ENCODE data around the gene NCBP2.
"Not testable (repeated sequence)": the region's sequence is repeated elsewhere in the genome, so short reads cannot be mapped to it uniquely, and the experiment has no call there.

Gene NCBP2

DNA sequence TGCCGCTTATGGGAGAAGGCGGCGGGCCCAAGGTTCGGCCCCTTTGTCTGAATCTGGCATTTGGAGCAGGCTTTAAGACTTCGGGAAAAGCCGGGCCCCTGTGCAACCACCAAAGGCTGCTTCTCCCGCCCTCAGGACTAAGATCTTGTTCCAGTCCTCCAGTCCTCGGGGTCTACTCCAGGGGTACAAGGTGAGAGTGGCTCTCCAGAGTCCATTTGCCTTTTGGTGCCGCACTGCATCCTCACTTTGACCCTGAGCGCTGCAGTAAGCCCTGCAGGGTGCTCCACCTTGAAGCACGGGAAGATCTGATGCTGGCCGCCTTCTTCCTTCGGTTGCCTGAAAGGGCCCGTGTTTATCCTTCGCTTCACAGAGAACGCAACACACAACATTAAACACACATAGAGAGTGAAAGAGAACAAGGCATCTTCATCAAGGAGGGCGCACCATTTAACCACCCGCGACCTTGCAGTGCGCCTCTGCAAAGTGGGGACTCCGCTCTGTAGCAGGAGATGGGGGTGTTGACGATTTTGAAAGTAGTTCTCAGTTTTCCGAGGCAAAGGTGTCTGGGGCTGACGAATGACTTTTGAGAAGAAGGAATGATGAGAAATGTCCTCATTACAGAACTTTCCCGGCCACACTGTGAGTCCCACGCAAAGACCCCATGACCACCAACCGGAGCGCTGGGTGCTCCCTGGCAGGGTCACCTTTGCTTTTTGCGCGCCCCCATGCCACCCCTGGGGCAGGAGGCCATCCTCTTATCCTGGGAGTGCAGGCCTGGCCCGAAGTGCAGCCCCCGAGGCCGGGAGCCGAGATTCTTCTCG, 25.3 kb upstream of the NCBP2 start:
- no peak for DNase-seq

- no peak for DNase-seq
Measured at GRCh38 chr3:196966526-196967401, 24.4 kb upstream of the NCBP2 start.

DNA sequence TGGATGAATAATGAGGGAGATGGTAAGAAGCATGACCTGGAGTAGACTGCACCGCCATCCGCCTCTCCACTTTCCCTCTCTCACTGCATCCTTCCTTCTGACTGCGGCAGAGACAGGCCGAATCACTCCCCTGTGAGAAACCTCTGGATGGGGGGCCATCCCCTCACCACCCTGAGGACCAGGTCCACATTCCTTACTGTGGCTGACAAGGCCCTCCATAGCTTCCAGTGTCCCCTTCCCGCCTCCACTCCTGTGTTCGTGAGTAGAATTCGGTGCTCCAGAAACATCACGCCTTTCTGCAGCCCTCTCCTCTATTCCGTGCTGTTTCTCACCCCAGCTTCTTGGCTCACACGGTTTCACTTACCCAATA, 23.5 kb upstream of the NCBP2 start:
- DNase-seq = no peak

DNA sequence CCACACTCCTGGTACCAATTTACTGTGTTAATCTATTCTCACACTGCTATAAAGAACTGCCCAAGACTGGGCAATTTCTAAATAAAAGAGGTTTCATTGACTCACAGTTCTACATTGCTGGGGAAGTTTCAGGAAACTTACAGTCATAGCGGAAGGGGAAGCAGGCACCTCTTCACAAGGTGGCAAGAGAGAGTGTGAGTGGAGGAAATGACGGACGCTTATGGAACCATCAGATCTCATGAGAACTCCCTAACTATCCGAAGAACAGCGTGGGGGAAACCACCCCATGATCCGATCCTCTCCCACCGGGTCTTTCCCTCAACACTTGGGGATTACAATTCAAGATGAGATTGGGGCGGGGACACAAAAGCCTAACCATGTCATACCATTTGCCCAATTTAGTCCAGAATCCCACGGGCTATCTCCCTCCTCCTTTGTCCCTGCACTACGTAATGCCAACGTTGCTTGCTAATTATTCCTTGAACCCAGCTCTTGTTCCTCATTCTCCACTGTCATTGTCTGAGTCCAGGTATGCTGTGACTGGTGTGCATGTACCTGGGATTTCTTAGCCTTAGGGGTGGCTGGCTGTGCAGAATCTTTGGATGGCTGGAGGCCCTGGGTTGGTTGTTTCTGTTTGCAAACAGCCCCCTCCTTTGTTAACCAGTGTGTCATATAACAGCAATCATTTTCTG, 22.9 kb upstream of the NCBP2 start:
- no peak for DNase-seq

DNA sequence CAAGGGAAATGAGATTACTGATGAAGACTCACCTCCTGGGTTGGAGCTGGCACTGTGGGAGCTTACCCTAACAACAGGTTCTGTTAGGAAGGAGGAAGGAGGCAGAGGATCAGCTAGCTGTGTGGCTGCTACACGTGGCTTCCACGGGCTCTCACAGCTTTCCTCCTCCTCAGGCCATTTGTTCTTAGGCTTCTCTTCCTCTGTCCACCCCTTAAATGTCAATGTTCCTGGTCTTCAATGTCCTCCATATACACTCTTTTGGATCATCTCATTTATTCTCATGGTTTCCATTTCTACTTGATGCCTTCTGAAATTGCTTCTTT, 21.3 kb upstream of the NCBP2 start:
- DNase-seq = no peak

DNA sequence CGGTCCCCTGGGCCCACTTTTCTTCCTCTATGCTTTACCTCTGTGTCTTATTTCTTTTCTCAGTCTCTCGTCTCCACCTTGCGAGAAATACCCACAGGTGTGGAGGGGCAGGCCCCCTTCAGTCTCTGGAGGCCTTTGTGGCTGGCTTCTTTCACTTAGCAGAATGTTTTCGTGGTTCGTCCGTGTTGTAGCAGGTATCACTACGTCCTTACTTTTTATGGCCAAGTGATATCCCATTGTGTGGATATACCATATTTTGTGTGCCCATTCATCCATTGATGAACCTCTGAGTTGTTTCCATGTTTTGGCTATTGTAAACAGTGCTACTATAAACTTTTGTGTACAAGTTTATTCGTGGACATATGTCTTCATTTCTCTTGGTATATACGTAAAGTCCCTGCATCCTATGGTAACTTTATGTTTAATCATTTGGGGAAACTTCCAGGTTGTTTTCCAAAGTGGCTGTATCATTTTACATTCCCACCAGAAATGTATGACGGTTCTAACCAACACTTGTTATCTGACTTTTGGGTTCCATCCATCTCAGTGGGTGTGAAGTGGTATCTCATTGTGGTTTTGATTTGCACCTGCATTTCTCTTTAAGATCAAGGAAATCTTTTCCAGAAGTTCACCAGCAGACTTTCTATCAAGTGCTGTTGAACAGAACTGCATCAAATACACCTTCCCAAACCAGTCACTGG, 20.8 kb upstream of the NCBP2 start:
- no peak for DNase-seq

DNA sequence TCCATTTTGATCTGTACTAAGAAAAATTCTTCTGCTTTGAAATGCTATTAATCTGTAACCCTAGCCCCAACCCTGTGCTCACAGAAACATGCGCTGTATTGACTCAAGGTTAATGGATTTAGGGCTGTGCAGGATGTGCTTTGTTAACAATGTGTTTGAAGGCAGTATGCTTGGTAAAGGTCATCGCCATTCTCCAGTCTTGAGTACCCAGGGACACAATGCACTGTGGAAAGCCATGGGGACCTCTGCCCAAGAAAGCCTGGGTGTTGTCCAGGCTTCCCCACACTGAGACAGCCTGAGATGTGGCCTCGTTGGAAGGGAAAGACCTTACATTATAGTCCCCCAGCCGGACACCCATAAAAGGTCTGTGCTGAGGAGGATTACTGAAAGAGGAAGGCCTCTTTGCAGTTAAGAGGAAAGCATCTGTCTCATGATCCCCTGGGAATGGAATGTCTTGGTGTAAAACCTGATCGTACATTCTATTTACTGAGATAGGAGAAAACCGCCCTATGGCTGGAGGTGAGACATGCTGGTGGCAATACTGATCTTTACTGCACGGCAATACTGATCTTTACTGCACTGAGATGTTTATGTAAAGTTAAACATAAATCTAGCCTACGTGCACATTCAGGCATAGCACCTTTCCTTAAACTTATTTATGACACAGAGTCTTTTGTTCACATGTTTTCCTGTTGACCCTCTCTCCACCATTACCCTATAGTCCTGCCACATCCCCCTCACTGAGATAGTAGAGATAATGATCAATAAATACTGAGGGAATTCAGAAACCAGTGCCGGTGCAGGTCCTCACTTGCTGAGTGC, 20.0 kb upstream of the NCBP2 start:
- DNase-seq = no peak

DNA sequence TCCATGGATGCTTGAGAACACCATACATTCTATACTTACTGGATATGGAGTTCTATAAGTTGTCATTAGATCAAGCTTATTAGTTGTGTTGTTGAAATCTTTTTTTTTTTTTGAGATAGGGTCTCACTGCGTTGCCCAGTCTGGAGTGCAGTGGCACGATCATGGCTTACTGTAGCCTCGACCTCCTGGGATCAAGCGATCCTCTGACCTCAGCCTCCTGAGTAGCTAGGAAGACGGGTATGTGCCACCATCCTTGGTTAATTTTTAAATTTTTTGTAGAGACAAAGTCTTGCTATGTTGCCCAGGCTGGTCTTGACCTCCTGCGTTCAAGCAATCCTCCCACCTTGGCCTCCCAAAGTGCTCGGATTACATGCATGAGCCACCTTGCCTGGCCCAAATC, 12.5 kb upstream of the NCBP2 start:
- DNase-seq = no peak

DNA sequence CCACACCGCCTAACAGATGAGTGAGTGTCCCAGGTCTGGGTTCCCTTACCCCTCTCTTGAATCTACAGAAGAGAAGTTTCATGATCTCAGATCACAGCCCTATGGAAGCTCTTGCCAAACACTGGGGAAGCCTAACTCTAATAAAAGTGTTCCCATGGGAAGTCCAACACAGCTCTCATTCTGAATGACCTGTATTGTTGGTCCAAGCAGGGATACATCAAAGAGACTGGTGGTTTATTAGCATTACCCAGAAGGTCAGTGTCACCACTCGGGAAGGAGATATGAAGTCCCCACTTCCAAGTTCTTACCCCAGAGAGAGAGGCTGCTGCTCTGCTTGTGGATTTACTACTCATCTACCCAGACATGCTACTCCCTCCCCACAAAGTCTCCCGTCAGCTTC, 9.0 kb upstream of the NCBP2 start:
- no peak for DNase-seq

DNA sequence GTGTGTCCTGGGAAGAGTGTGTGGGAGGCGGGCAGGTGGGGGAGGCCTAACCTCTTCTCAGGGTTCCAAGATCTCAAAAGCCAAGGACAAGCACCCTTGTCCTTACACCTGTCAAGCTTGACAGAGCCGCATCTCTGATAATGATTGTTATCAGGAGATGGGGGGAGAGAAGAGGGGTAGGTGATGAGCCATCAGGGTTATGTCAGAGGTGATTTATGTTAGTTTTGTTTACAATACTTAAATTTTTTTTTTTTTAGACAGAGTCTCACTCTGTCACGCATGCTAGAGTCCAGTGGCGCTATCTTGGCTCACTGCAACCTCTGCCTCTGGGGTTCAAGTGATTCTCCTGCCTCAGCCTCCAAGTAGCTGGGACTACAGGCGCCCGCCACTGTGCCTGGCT, 7.4 kb upstream of the NCBP2 start:
- DNase-seq = no peak

DNA sequence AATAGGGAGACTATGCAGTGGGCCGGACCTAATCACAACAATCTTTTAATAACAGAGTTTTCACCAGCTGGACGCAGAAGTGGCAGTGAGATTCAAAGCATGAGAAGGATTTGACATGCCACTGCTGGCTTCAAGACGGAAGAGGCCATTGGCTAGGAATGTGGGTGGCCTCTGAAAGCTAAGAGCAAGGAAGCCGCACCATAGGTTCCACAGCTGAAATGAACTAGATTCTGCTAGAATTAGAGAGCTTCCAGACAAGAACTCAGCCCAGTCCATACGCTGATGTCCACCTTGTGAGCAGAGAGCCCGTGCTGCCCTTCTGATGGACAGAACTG, 6.9 kb upstream of the NCBP2 start:
- no peak for DNase-seq

- no peak for DNase-seq
Measured at GRCh38 chr3:196948442-196949284, 6.3 kb upstream of the NCBP2 start.

- no peak for DNase-seq
Measured at GRCh38 chr3:196947860-196948441, 5.6 kb upstream of the NCBP2 start.

DNA sequence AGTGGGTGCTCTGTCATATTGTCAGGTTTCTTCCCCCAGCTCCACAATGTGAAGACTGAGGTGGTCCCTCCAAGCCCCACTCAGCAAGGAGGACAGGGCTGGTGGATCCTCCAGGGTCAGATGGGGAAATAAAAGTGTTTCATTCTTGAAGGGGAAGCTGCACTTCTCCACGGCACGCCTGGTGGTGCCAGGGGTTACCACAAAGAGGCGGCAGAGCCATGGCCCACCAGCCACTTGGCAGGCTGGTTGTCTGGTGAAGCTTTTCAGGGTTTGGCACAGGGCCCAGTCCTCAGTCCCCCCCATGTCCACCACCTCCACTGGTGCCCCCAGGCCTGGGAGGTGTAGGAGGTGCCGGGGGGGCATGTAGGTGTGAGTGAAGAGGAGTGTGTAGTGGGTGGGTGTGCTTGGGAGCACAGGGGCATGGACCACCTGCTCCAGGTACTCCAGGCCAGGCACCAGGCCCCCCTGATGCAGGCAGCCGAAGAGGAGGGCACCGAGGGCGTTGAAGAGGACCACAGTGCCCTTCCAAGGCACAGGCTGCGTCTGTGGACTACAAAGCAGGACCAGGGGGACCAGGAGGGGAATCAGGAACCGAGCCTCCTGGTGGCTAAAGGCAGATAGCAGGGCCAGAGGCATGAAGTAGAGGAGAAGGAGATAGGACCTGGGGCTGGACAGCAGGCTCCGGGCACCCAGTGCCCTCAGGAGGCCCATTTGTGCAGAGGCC, 5.0 kb upstream of the NCBP2 start:
- no peak for DNase-seq

GRCh38 chr3:196944037-196944790, 1.9 kb upstream of the NCBP2 start:
- DNase-seq = not testable (repeated sequence)

GRCh38 chr3:196942915-196943277, 568 bp upstream of the NCBP2 start:
- no peak for DNase-seq

GRCh38 chr3:196941729-196942225, 551 bp downstream of the NCBP2 start:
- no peak for DNase-seq

GRCh38 chr3:196938576-196938975, 3.8 kb downstream of the NCBP2 start:
- DNase-seq = no peak

- no peak for DNase-seq
Measured at GRCh38 chr3:196938124-196938523, 4.2 kb downstream of the NCBP2 start.
